MCF 10A (cell line): ENCODE data around the gene TLE5. TPM values are rescaled to one million over a fixed set of nuclear protein-coding genes. Genes with fewer than 3 reads are reported as not detected.

Experiments used
- BruUV-seq: library from RNA; stranded (reverse); fragments of 400-500 nt; replicated peaks from 2 replicates; lab custom pipeline; 2021; lab: Mats Ljungman, UMichigan
- CTCF ChIA-PET: fragments of 300-600 bp; sonication (Branson Sonifier 250); formaldehyde crosslinking; extraction: SDS; loops from one replicate; lab custom pipeline; 2021; ENCODE audit warnings: antibody characterized with exemption, inconsistent platforms; lab: Yijun Ruan, JAX
- POLR2A ChIA-PET: fragments of 300-600, 350-650 bp; sonication (Branson Sonifier 250); formaldehyde crosslinking; extraction: SDS; loops from one replicate; lab custom pipeline; 2020; ENCODE audit warnings: antibody characterized with exemption, inconsistent platforms; lab: Yijun Ruan, JAX
- DNase-seq: peaks from one replicate; pipeline ENCODE4 v3.0.0-alpha.2; 2018; ENCODE audit not compliant: unreplicated experiment
- H3K27ac Mint-ChIP-seq: one replicate; pipeline ENCODE4 v1.8.0; 2022; ENCODE audit warnings: mild to moderate bottlenecking, low read depth, mixed read lengths; ENCODE audit not compliant: unreplicated experiment
- H3K27me3 Mint-ChIP-seq: one replicate; pipeline ENCODE4 v1.8.0; 2022; ENCODE audit warnings: mixed read lengths; ENCODE audit not compliant: insufficient read depth, unreplicated experiment
- H3K36me3 Mint-ChIP-seq: one replicate; pipeline ENCODE4 v1.8.0; 2022; ENCODE audit warnings: mild to moderate bottlenecking, moderate library complexity, mixed read lengths; ENCODE audit not compliant: insufficient read depth, unreplicated experiment
- H3K4me1 Mint-ChIP-seq: one replicate; pipeline ENCODE4 v1.8.0; 2022; ENCODE audit warnings: mixed read lengths; ENCODE audit not compliant: insufficient read depth, unreplicated experiment
- H3K4me3 Mint-ChIP-seq: one replicate; pipeline ENCODE4 v1.8.0; 2022; ENCODE audit warnings: mild to moderate bottlenecking, moderate library complexity, mixed read lengths; ENCODE audit not compliant: unreplicated experiment
- H3K9me3 Mint-ChIP-seq: one replicate; pipeline ENCODE4 v1.8.0; 2022; ENCODE audit warnings: mixed read lengths; ENCODE audit not compliant: unreplicated experiment
- intact Hi-C: fragments of 100-400 bp; cut with micrococcal nuclease; formaldehyde crosslinking; loops from 2 replicates; pipeline ENCODE4 v1.14.1; 2022
- total RNA-seq: library from RNA; stranded (reverse); gene quantifications from 2 replicates; pipeline ENCODE4 v1.2.3, GENCODE V29; 2022
- TF ChIP-seq, protein P1 (sequence below): fragments of 200-600 bp; IDR thresholded peaks from one replicate; pipeline ENCODE4 v1.8.0; 2022; ENCODE audit warnings: antibody characterized with exemption, mild to moderate bottlenecking; ENCODE audit not compliant: unreplicated experiment

TLE5 gene
- total RNA-seq, 1 experiment from 2014 or later, result 266 TPM

DNA sequence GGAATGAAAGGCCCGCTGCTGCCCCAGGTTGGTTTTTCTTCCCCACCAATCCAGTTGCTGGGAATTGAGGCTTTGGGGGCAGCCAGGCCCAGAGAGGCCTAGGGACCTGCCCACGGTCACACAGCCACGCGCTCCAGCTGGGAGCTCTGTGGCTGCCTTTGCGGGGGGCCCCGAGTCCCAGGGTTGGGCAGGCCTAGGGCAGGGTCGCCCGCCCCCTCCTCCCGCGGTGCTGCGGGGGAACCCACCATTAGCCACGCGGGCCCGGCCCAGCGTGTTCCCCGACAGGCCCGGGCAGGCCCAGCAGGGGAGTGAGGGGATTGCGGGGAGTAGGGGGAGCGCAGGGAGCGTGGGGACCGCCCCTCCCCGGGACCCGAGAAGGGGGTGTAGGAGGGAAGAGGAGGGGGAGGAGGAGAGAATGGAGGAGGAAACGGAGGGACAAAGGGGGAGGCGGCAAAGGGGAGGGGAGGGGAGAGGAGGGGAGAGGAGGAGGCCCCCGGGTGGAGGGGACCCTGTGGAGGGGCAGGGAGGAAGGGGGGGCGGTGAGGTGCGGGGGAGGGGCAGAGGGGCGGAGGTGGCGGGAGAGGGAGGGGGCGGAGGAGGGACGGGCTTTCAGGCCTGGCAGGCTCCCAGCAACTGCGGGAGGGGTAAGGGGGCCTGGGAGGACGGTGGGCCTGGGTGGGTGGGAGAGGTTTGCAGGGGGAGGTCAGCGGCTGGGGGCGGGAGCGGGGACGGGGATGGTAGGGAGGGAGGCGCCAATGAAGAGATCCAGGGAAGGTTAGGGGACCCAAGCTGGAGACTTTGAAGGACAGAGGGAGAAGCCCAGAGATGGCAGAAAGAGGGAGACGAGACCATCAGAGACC, 20.3 kb downstream of the TLE5 start:
- Mint-ChIP-seq H3K36me3 (no peaks in the 10 kb centered on the region), H3K27me3 (no peaks in the 10 kb centered on the region), H3K27ac (no peak overlapping the region), H3K4me1 (peaks cover 1% of the 10 kb centered on the region), H3K9me3 (no peaks in the 10 kb centered on the region), H3K4me3 (no peak overlapping the region)
- DNase-seq, result no peak
- ChIA-PET CTCF (interaction anchor here (0.6 to 0.7 kb wide), 2 partner anchors 183 to 387 kb away, joined by 3 read pairs; no protein-coding TSS in a partner anchor), POLR2A (no interaction called here)
- BruUV-seq, result no TSS peak
- intact Hi-C loops, result loop anchor here (10.0 kb wide), 1 partner anchor 357 kb away; no protein-coding TSS in a partner anchor
- TF ChIP-seq, protein P1, sequence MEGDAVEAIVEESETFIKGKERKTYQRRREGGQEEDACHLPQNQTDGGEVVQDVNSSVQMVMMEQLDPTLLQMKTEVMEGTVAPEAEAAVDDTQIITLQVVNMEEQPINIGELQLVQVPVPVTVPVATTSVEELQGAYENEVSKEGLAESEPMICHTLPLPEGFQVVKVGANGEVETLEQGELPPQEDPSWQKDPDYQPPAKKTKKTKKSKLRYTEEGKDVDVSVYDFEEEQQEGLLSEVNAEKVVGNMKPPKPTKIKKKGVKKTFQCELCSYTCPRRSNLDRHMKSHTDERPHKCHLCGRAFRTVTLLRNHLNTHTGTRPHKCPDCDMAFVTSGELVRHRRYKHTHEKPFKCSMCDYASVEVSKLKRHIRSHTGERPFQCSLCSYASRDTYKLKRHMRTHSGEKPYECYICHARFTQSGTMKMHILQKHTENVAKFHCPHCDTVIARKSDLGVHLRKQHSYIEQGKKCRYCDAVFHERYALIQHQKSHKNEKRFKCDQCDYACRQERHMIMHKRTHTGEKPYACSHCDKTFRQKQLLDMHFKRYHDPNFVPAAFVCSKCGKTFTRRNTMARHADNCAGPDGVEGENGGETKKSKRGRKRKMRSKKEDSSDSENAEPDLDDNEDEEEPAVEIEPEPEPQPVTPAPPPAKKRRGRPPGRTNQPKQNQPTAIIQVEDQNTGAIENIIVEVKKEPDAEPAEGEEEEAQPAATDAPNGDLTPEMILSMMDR, result no peak

DNA sequence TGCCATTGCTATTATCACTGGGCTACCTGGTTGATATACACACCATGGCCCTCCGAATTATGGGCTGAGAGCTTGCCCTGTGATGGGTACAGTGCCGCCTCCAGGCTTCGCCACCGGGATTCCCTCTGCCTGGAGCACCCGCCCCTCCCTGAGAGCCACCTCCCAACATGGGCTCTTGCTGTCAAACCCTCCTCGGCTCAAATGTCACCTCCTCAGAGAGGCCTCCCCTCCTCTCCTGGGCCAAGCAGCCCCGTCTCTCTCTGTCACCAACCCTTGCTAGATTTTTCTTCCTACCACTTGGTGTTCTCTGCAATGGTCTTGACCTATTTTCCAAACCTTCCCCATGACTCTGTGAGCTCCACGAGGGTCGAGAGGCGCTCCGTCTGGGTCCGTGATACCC, 21.0 kb downstream of the TLE5 start:
- POLR2A ChIA-PET, result no interaction called here
- no peaks in the 10 kb centered on the region for H3K27me3 Mint-ChIP-seq

DNA sequence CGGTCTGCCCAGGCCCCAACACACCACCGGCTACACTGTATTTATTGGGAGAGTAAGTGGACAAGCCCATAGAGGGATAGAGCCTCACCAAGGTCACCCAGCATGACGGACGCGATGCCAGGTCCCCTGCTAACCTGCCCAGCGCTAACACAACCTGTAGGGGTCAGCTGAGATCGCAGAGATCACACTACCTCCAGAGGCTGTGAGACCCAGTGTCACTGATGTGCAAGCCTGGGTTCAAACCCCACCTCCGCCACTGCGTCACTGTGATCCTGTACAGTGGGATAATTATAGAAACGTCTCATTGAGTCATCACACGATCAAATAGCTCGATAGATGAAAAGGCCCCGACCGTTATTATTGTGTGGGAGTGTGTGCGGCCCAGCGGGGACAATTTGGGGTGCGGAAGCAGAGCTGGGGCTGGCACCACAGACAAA, 22.6 kb downstream of the TLE5 start:
- POLR2A ChIA-PET, result interaction anchor here (0.6 to 0.7 kb wide), 2 partner anchors 48 to 462 kb away, joined by 3 read pairs; no protein-coding TSS in a partner anchor
- no TSS peak for BruUV-seq
- Mint-ChIP-seq H3K4me1 (peaks cover 17% of the 10 kb centered on the region), H3K9me3 (no peaks in the 10 kb centered on the region), H3K36me3 (no peaks in the 10 kb centered on the region), H3K4me3 (no peak overlapping the region), H3K27me3 (no peaks in the 10 kb centered on the region), H3K27ac (no peak overlapping the region)
- CTCF ChIA-PET, result interaction anchor here (1.0 kb wide), 1 partner anchor 88 kb away, joined by 7 read pairs; no protein-coding TSS in a partner anchor
- TF ChIP-seq, protein P1, result no peak
- intact Hi-C loops, result loop anchor here (10.0 kb wide), 2 partner anchors 65 to 355 kb away; partner anchors contain the start of gene TLE6
- DNase-seq, result no peak

More for the DNA sequence above, 21.0 kb downstream of the TLE5 start:
- DNase-seq, result no peak
- no peaks in the 10 kb centered on the region for H3K9me3 Mint-ChIP-seq
- no TSS peak for BruUV-seq
- H3K36me3 Mint-ChIP-seq, result no peaks in the 10 kb centered on the region
- CTCF ChIA-PET, result interaction anchor here (0.7 kb wide), 1 partner anchor 184 kb away, joined by 3 read pairs; no protein-coding TSS in a partner anchor
- H3K27ac Mint-ChIP-seq, result no peak overlapping the region
- peaks cover 7% of the 10 kb centered on the region for H3K4me1 Mint-ChIP-seq
- intact Hi-C loops, result loop anchor here (10.0 kb wide), 1 partner anchor 357 kb away; no protein-coding TSS in a partner anchor
- no peak overlapping the region for H3K4me3 Mint-ChIP-seq
- TF ChIP-seq, protein P1, result no peak

DNA sequence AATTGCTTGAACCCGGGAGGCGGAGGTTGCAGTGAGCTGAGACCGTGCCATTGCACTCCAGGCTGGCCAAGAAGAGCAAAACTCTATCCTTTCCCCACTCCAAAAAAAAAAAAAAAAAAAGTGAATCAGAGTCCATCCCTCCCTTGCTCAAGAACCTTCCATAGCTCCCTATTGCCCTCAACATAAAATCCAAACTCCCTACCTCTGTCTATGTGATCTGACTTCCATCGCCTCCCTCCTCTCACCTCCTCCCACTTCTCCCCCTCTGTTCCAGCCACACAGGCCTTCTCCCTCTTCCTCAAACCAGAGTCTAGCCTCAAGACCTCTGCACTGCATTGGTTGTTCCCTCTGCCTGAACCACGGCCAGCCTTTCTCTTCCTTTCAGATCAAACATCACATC, 23.2 kb downstream of the TLE5 start:
- ChIA-PET POLR2A (interaction anchor here (0.6 kb wide), 2 partner anchors 33 to 48 kb away, joined by 3 read pairs; no protein-coding TSS in a partner anchor), CTCF (interaction anchor here (1.0 to 1.3 kb wide), 2 partner anchors 87 to 89 kb away, joined by 3 to 7 read pairs; no protein-coding TSS in a partner anchor)
- Mint-ChIP-seq H3K4me1 (peaks cover 22% of the 10 kb centered on the region), H3K4me3 (no peak overlapping the region), H3K36me3 (no peaks in the 10 kb centered on the region), H3K27ac (no peak overlapping the region), H3K9me3 (no peaks in the 10 kb centered on the region), H3K27me3 (no peaks in the 10 kb centered on the region)
- no peak for DNase-seq
- no TSS peak for BruUV-seq
- intact Hi-C loops, result loop anchor here (10.0 kb wide), 1 partner anchor 64 kb away; the partner anchor contains the start of gene TLE6
- TF ChIP-seq, protein P1, result no peak
